Left ventricle myocardium superior (tissue), 1 donor: ENCODE measurements around the gene UBE2V1. TPM values are rescaled to one million over a fixed set of nuclear protein-coding genes. Genes with fewer than 3 reads are reported as not detected.
"Not testable (repeated sequence)": the region's sequence is repeated elsewhere in the genome, so short reads cannot be mapped to it uniquely, and the experiment has no call there.

Experiments
- ATAC-seq: fragments of 200-7000 bp; cut with Tn5 transposase; one replicate; pipeline ENCODE4 v1.9.1; 2020; ENCODE audit warnings: mild to moderate bottlenecking, moderate library complexity
- DNase-seq: peaks from one replicate; pipeline ENCODE4 v3.0.0-alpha.2; 2020
- intact Hi-C: fragments of 100-400 bp; cut with micrococcal nuclease; formaldehyde crosslinking; loops from one replicate; pipeline ENCODE4 v1.11.0; 2022
- total RNA-seq: library from RNA; stranded (reverse); fragmentation: NEBNext Ultra II Directional; extraction: Animal tissue kit (Norgen Biotek cat#: 25700); gene quantifications from one replicate; pipeline ENCODE4 v1.2.1, GENCODE V29; 2021
- donor health status: DM: no; HTN: yes; CAD: no; lungs with severe emphysema.

Gene UBE2V1
- total RNA-seq, 1 donor from 2014 or later = 92.6 TPM

DNA sequence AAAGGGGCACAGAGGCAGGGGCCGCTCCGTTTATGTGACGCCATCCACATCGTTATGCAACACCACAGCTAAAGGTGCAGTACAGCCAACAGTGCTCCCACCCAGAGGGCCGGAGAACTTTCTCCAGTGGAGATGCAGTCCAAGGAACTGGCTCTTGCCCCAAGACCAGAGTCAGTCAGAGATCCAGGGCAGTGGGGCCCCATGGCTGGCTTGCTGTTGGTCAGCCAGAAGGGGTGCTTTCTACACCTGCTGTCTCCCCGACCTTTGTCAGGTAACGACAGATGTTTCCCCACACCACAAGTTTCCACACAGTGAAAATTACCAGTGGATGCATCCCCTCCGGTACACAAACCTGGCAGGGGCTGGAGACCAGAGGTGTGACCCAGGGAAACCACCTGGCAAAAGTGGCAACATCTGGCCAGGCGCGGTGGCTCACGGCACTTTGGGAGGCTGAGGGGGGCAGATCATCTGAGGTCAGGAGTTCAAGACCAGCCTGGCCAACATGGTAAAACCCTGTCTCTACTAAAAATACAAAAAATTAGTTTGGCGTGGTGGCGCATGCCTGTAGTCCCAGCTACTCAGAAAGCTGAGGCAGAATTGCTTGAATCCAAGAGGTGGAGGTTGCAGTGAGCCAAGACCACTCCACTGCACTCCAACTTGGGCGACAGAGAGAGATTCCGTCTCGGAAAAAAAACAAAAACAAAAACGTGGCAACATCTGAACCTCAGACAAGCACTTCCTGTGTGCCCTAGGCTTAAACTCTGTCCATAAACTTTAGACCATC, 34.9 kb downstream of the UBE2V1 start:
- intact Hi-C loops = no loop called here
- no peak for ATAC-seq
- DNase-seq = no peak

DNA sequence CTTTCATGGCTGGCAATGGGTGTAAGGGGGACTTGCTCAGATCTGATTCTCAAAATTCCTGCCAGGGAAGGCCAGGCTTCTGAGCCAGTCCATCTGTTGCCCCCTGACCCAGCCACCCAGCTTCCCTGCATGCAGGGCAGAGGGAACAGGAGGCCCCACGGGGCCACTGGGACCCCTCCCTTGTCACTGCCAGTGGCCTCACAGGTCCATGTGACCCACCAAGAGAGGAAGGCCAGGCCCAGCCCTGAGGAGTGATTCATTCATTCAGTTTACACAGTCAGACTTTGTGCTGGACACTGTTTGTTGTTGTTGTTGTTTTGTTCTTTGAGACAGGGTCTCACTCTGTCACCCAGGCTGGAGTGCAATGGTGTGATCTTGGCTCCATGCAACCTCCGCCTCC, 39.5 kb downstream of the UBE2V1 start:
- ATAC-seq = no peak
- intact Hi-C loops = no loop called here
- DNase-seq = no peak

GRCh38 chr20:50071039-50071888, 41.7 kb downstream of the UBE2V1 start:
- intact Hi-C loops = no loop called here
- DNase-seq = peak; percentile 96
- peak; percentile 93 for ATAC-seq

DNA sequence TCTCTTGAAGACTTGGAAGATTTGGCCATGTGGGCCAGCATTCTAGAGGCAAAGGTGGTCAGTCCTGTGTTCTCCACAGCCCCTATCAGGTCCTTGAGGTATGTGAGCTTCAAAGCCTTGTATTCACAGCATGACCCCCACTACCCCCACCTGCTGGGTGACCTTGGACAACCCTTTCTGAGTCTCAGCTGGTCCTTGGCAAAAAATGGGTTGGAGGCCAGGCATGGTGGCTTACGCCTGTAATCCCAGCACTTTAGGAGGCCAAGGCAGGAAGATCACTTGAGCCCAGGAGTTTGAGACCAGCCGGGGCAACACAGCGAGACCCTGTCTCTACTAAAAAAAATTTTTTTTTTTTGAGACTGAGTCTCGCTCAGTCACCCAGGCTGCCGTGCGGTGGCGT, 42.6 kb downstream of the UBE2V1 start:
- DNase-seq (no peak), ATAC-seq (no peak)
- intact Hi-C loops = no loop called here

DNA sequence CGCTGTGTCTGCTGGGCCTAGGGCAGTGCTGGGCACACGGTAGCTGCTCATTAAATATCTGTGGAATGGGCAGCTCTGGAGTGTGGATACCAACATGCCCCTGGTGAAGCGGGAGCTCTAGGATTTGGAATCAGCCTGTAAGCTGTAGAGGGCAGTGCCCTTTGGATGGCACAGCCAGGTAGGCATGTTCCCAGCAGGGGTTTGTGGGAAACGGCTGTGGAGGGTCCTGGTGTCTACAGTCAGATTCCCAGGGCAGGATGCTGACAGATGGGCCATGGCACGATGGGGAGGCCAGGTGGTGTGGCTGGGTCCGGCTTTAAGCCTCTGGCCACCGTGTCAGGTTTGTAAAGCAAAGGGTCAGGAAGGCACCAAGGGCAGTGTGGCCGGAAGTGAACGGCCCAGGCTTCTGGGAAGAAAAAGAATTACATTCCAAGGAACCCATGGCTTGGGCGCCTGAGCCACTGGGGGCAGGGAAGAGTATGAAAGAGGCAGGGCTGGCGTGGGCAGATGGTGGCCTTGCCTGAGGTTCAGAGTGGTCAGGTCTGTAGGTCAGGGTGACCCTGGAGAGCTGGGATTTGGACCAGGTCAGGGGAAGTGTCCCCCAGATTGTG, 44.8 kb downstream of the UBE2V1 start:
- DNase-seq (no peak), ATAC-seq (no peak)
- intact Hi-C loops = loop anchor here (2.0 kb wide), 1 partner anchor 91 kb away; no protein-coding TSS in a partner anchor

DNA sequence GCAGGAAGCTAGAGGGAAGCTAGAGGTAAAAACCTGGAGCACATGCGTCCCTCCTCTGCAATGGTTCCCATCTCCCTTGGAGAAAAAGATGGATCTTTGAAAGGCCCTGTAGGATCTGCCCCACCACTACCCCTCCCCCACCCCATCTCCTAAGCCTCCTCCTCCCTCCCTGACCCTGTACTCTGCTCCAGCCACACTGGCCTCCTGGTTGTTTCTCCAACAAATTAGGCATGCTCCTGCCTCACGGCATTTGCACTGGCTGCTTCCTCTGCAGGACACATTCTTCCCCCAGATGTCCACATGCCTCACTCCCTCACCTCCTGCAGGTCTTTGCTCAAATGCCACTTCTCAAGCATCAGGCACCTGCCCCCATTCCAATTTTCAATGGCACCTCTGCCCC, 45.5 kb downstream of the UBE2V1 start:
- ATAC-seq (no peak), DNase-seq (no peak)
- intact Hi-C loops = no loop called here

GRCh38 chr20:50067018-50067417, 45.9 kb downstream of the UBE2V1 start:
- no peak for DNase-seq
- no peak for ATAC-seq
- intact Hi-C loops = no loop called here

DNA sequence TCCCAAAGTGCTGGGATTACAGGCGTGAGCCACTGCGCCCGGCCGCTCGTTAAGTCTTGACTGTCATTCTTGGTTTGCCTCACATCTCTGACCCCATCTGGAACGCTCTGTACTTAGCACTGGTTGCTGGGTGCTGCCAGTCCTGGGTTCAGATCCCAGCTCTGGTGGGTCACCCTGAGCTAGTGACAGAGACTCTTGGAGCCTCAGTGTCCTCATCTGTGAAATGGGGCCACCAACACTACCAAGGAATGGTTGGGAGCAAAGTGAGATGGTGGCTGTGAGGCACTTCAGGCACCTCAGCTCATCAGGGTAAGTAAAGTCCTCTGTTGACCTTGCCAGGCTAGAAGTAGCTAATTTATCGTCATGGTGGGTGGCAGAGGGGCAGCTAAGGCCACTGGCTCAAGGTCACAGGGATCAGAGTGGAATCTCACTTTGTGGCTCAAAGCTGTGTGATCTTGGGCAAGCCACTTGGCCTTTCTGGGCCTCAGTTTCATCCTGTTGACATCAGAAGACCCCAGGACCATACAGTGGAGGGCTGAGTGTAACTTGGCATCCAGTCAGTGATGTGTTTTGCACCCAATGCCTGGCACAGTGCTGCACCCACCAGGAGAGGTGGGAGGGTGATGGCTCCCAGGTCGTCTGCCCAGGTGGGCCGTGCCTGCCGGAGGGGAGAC, 46.7 kb downstream of the UBE2V1 start:
- intact Hi-C loops = no loop called here
- no peak for DNase-seq
- no peak for ATAC-seq

DNA sequence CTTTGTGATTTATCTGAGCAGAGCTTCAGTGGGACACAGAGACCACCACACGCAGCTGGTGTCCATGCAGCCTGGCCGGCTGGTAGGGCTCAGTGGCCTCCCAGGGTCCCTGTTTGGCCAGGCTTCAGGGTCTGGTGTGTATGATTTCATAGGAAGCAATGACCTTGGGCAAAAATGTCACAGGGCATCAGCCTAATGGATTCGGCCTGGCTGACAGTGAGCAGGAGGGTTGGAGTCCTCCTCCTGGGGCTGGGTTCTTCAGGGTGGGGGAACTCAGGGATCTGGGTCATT, 47.7 kb downstream of the UBE2V1 start:
- intact Hi-C loops = no loop called here
- ATAC-seq = no peak
- DNase-seq = no peak

- DNase-seq, ATAC-seq, intact Hi-C loops: not testable (repeated sequence)
These were observed 49.2 kb downstream of the UBE2V1 start for GRCh38 chr20:50063763-50064162.

DNA sequence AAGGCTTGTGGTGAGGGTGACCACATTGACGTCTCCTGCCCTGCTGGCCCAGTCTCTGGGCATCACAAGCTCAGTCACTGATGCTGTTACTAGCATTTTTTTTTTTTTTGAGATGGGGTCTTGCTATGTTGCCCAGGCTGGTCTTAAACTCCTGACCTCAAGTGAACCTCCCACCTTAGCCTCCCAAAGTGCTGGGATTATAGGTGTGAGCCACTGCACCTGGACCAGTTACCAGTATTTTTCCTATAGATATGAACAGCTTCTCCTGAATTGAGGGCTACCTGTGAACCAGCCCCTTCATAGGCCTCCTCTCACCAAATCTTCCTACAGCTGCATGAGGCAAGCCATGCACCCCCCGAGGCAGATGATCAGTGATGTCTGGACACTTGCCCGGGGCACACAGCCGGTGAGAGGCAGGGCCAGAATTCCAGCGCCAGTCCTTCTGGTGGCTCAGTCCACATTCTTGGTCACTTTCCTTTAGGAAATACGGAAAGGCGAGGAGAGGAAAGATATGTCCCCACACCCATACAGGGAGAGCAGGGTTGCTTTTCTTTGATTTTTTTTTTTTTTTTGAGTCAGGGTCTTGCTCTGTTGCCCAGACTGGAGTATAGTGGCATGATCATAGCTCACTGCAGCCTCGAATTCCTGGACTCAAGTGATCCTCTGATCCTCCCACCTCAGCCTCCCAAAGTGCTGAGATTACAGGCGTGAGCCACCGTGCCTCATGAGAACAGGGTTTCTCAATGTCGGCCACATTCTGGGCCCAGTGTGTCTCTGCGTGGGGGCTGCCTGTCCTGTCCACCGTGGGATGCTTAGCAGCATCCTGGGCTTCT, 50.7 kb downstream of the UBE2V1 start:
- DNase-seq (no peak), ATAC-seq (no peak)
- intact Hi-C loops = no loop called here

DNA sequence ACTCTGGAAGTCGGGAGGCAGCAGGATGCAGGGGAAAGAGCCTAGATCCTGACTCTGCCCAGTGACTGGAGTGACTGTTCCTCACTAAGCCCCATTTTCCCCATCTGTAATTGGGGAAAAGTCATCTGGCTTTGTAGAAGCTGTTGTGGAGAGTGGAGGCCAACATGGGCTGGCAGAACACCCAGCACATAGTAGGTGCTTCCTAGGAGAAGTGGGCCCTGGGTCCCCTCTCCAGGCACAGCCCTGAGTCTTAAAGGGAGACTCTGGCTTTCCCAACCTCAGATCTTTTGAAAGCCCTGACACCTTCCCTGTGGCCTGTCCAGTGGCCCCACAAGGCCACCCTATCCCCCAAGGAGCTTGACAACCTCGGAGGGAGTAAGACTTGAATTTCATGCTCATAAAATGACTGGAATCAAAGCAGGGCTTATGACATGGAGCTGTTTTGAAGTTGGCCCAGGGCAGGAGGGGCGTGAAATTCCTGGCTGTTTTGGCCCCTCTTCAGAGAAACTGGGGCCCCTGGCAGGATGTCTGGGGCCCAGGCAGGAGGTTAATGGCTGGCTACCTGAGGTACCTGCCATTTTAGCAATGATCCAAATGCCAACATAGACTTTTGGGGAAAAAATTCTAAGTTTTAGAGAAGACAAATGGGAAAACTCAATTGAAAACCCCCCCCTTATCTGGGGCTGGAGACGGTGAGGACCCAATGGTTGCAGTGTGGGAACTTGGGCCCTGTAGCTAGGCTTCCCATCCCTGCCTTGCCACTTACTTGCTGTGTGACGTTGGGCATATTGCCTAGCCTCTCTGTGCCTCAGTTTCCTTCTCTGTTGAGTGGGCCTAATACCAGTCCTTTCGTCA, 51.6 kb downstream of the UBE2V1 start:
- DNase-seq (no peak), ATAC-seq (no peak)
- intact Hi-C loops = no loop called here

DNA sequence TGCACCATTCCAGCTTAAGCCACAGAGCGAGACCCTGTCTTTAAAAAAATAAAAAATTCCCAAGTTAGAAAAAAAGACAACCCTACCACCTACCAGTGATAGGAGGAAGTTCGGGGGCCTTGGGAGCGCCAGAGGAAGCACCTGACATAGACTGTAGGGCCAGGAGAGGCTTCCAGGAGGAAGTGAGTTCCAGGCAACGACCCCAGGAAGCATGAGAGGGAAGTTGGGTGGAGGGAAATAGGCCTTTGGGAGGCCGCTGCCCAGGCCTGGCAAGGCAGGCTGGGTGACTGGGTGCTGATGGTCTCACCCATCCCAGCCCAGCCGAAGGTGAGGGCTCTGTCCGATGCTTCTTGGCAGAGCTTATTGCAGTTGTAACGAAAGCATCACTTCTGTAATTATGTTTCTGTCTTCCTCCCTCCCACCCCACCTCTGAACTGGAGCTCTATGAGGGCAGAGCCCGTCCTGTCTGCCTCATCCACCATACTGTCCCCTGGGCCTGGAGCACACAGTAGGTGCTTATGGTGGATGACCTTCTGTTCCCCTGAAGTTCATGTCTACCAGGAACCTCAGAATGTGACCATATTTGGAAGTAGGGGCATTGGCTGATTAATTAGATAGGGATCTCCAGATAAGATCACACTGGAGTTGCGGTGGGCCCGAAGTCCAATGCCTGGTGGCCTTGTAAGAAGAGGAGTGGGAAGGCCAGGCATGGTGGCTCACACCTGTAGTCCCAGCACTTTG, 54.1 kb downstream of the UBE2V1 start:
- DNase-seq (no peak), ATAC-seq (peak; percentile 14)
- intact Hi-C loops = no loop called here

DNA sequence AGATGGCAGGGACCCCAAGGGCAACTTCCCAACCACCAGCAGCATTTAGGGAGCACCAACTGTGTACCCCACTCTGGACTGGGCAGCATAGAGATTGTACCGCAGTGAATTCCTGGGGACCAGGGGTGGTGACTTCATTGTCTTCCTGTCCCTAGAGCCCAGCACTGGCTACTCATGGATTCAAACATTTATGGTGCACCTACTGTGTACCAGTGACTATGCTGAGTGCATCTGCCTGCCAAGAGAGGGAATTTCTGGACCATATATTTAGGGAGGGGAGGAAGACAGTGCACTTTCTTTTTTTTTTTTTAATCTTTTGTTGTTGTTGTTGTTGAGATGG, 55.3 kb downstream of the UBE2V1 start:
- intact Hi-C loops = no loop called here
- ATAC-seq = no peak
- DNase-seq = no peak

DNA sequence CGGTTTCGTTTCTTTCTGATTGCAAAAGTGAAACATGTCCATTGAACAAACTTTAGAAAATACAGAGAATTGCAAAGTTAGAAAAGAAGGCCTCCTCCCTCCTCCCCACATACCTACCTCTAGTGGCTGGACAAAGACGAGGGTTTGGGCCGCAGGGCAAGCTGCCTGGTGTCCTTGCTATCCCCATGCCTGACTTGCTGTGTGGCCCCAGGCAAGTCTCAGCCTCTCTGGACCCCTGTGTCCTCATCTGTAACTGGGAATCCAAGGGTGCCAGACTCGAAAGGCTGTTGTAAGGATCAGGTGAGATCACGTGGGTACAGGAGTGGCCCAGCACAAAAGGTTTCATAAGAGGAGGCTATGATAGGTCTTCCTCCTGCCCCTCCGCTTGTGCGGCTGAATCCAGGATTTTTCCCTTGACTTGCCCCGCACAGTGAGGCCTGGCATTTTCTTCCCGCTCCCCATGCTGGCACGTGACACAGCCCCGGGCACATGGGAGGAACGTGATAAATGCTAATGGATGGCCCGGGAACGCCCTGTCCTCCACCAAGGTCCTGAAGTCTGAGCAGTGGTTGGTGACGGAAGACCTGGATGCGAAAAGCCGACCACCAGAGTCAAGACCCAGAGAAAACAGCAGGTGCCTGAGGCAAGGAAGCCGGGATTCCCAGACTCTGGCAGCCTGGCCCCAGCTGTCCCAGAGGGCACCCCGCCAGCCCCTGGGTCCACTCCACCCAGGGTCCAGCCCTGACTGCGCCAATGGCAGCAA, 55.8 kb downstream of the UBE2V1 start:
- intact Hi-C loops = no loop called here
- ATAC-seq (no peak), DNase-seq (no peak)

- intact Hi-C loops = no loop called here
- ATAC-seq = no peak
- DNase-seq = no peak
These were observed 56.5 kb downstream of the UBE2V1 start for GRCh38 chr20:50056408-50056926.
